Upper lobe of right lung (tissue), 1 donor: ENCODE results near the gene NDUFB4. TPM values are rescaled to one million over a fixed set of nuclear protein-coding genes. Genes with fewer than 3 reads are reported as not detected.

Experiments used
- ATAC-seq: fragments of 200-7000 bp; cut with Tn5 transposase; one replicate; pipeline ENCODE4 v1.9.1; 2020; ENCODE audit warnings: mild to moderate bottlenecking, moderate library complexity
- DNase-seq: peaks from one replicate; pipeline ENCODE4 v3.0.0-alpha.2; 2020
- H3K27ac ChIP-seq: fragments of 200-600 bp; one replicate; pipeline ENCODE4 v1.8.0; 2022
- H3K27me3 ChIP-seq: fragments of 200-600 bp; one replicate; pipeline ENCODE4 v1.8.0; 2022; ENCODE audit warnings: mild to moderate bottlenecking
- H3K36me3 ChIP-seq: fragments of 200-600 bp; one replicate; pipeline ENCODE4 v1.8.0; 2022
- H3K4me1 ChIP-seq: fragments of 200-600 bp; one replicate; pipeline ENCODE4 v1.8.0; 2022
- H3K4me3 ChIP-seq: fragments of 200-600 bp; one replicate; pipeline ENCODE4 v1.8.0; 2022; ENCODE audit warnings: mild to moderate bottlenecking
- H3K9me3 ChIP-seq: fragments of 200-600 bp; one replicate; pipeline ENCODE4 v1.8.0; 2022
- CTCF ChIP-seq: fragments of 200-600 bp; IDR thresholded peaks from one replicate; pipeline ENCODE4 v1.8.0; 2022; ENCODE audit warnings: antibody characterized with exemption
- intact Hi-C: fragments of 100-400 bp; cut with DNase I; formaldehyde crosslinking; loops from one replicate; pipeline ENCODE4 v1.11.0; 2022
- total RNA-seq: library from RNA; stranded (reverse); fragmentation: NEBNext Ultra II Directional; extraction: Animal tissue kit (Norgen Biotek cat#: 25700); gene quantifications from one replicate; pipeline ENCODE4 v1.2.1, GENCODE V29; 2021
- donor health status: DM: no; HTN: yes; CAD: no; lungs with severe emphysema.

Gene NDUFB4
- total RNA-seq, 1 donor from 2014 or later: 90.8 TPM

- DNase-seq (no peak), ATAC-seq (no peak)
- Histone ChIP-seq H3K27me3 (no peaks in the 10 kb centered on the region), H3K36me3 (no peaks in the 10 kb centered on the region), H3K27ac (no peak overlapping the region), H3K4me3 (no peak overlapping the region), H3K9me3 (no peaks in the 10 kb centered on the region), H3K4me1 (peaks cover 9% of the 10 kb centered on the region)
- intact Hi-C loops: loop anchor here (10.0 kb wide), 1 partner anchor 316 kb away; no protein-coding TSS in a partner anchor
- TF ChIP-seq CTCF: no peak
Observed at GRCh38 chr3:120560304-120561250, 35.6 kb upstream of the NDUFB4 start.

GRCh38 chr3:120561251-120562045 lies 34.7 kb upstream of the NDUFB4 start:
- ATAC-seq (peak; percentile 69), DNase-seq (peak; percentile 74)
- Histone ChIP-seq H3K27me3 (no peaks in the 10 kb centered on the region), H3K9me3 (no peaks in the 10 kb centered on the region), H3K4me1 (peaks cover 9% of the 10 kb centered on the region), H3K36me3 (no peaks in the 10 kb centered on the region), H3K4me3 (no peak overlapping the region), H3K27ac (no peak overlapping the region)
- intact Hi-C loops: loop anchor here (10.0 kb wide), 1 partner anchor 317 kb away; no protein-coding TSS in a partner anchor
- TF ChIP-seq CTCF: peak; percentile 96

- intact Hi-C loops: loop anchor here (10.0 kb wide), 1 partner anchor 319 kb away; no protein-coding TSS in a partner anchor
- H3K27ac ChIP-seq: no peak overlapping the region
- peak; percentile 66 for ATAC-seq
- no peaks in the 10 kb centered on the region for H3K27me3 ChIP-seq
- no peaks in the 10 kb centered on the region for H3K9me3 ChIP-seq
- TF ChIP-seq CTCF: no peak
- no peak for DNase-seq
- peaks cover 9% of the 10 kb centered on the region for H3K4me1 ChIP-seq
- no peak overlapping the region for H3K4me3 ChIP-seq
- no peaks in the 10 kb centered on the region for H3K36me3 ChIP-seq
Observed at GRCh38 chr3:120563356-120564022, 32.6 kb upstream of the NDUFB4 start.

GRCh38 chr3:120566243-120566975 lies 29.7 kb upstream of the NDUFB4 start:
- Histone ChIP-seq H3K36me3 (no peaks in the 10 kb centered on the region), H3K27ac (no peak overlapping the region), H3K9me3 (no peaks in the 10 kb centered on the region), H3K4me1 (no peaks in the 10 kb centered on the region), H3K4me3 (no peak overlapping the region), H3K27me3 (no peaks in the 10 kb centered on the region)
- no peak for TF ChIP-seq CTCF
- DNase-seq (no peak), ATAC-seq (no peak)
- intact Hi-C loops: loop anchor here (10.0 kb wide), 1 partner anchor 322 kb away; no protein-coding TSS in a partner anchor
